ENCODE measurements around the gene RGS3. TPM values are rescaled to one million over a fixed set of nuclear protein-coding genes. Genes with fewer than 3 reads are reported as not detected.

The RGS3 gene
- polyA plus RNA-seq, 2 of the 4 experiments (the other 2 are of a cell fraction), result 19.6 to 22.9 TPM

DNA sequence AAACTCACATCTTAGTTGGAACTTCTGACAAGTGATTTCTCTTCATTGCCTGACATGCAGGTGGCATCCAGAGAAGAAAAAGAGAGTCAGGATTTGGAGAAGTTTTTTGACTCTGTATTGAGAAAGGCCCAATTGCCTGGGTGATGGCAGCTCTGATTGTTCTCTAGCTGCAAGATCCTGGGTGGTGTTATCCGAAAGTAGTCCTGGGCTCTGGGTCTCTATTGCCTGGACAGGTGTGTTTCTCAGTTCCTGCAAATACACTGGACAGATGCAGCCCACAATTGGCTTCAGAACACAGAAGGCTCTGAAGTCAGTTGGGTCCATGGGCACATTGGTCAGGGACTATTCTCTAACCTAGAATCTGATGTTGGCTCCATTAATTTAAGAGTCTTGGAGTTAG, 67.4 kb downstream of the RGS3 start (continued):
- TF ChIP-seq, protein P1, sequence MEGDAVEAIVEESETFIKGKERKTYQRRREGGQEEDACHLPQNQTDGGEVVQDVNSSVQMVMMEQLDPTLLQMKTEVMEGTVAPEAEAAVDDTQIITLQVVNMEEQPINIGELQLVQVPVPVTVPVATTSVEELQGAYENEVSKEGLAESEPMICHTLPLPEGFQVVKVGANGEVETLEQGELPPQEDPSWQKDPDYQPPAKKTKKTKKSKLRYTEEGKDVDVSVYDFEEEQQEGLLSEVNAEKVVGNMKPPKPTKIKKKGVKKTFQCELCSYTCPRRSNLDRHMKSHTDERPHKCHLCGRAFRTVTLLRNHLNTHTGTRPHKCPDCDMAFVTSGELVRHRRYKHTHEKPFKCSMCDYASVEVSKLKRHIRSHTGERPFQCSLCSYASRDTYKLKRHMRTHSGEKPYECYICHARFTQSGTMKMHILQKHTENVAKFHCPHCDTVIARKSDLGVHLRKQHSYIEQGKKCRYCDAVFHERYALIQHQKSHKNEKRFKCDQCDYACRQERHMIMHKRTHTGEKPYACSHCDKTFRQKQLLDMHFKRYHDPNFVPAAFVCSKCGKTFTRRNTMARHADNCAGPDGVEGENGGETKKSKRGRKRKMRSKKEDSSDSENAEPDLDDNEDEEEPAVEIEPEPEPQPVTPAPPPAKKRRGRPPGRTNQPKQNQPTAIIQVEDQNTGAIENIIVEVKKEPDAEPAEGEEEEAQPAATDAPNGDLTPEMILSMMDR (IDR thresholded peaks at IDR 0.05), result no peak
- TF ChIP-seq NPAS2 (CRISPR knock-in tag; IDR thresholded peaks at IDR 0.05; ENCODE audit: borderline replicate concordance) (no peak), PHF8 (IDR thresholded peaks at IDR 0.05; ENCODE audit: borderline replicate concordance, low read depth) (no peak), JUNB (IDR thresholded peaks at IDR 0.05) (no peak)
- TF ChIP-seq, protein P2, sequence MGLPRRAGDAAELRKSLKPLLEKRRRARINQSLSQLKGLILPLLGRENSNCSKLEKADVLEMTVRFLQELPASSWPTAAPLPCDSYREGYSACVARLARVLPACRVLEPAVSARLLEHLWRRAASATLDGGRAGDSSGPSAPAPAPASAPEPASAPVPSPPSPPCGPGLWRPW (IDR thresholded peaks at IDR 0.05), result no peak

DNA sequence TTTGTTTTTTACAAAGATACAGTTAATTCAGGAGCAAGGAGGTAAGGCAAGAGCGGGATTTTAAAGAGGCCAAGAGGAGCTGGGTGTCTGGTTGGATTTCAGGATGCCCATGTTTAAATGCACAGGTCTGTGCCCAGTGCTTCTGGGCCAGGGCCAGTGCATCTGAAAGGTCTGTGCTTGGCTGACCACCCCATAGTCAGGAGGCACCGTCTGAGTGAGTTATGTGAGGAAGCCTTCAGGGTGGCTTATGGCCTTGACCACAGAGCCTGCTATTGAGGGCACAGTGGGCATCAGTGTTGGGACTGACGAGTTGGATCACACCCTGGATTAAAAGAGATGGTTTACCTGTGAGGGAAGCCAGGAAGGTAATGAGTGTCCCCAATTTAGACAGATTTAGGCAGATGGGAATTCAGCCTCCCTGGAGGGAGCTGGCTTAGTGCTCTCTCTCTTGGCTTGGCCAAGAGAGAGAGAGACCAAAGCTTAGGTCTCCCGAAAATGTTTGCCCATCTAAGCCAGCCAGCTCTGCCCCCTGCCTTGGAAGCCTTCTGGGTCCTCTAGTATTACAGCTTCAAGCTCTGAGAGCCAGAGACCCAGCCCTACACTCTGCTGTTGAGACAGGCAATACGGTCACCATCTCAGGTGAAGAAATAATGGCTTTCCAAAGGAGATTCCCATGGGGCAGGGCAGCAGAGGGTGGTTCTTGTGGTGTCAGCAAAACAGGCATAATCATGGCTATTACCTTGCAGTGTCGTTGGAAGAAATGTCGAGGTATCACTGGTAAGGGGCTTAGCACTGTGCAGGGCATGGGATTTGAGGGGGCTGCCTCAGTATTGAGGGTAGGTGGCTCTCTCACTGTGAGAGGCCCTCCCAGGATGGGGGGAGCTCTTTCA, 68.6 kb downstream of the RGS3 start:
- 90% methylated on average over 7 of the region's 7 CpGs for WGBS (ENCODE audit: missing lambda C conversion rate)
- DNase-seq (ENCODE audit: low read depth in 1 of 2, low spot score in 1 of 2), result no peak
- no peak for FAIRE-seq
- no peak for ATAC-seq
- TF ChIP-seq MAFK (IDR thresholded peaks at IDR 0.05; ENCODE audit: partially characterized antibody), result peak; percentile 60
- no peak for TF ChIP-seq RCOR1 (IDR thresholded peaks at IDR 0.05; ENCODE audit: low read depth, low read length)
- H3K4me1 ChIP-seq, result no peaks in the 10 kb centered on the region
- CTCF ChIA-PET, result interaction anchor here (0.6 to 3.2 kb wide), 10 partner anchors 12 to 123 kb away, joined by 3 to 11 read pairs (median 4); no protein-coding TSS in a partner anchor
- no peak overlapping the region for H3K27ac ChIP-seq
- no peak overlapping the region for H3K4me2 ChIP-seq
- H3K9me3 ChIP-seq, result no peaks in the 10 kb centered on the region
- no peak overlapping the region for H3K4me3 ChIP-seq
- POLR2A ChIA-PET, result no interaction called here

DNA sequence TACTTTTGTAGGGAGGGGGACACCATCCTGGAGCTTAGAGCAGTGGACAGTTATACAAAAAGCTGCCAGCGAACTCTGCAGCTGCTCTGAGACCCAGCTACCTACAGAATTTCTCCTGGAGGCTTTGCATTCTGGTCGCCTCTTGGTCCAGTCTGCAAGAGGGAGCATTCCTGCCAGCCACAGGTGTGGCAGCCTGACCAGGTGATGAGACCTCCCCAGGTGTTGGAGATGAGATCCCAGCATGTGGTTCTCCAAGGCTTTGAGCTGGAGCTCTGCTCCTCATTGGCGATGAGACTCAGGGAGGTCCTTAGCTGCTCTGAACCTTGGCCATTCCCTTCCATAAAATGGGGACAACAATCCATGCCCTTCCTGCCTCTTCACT, 69.3 kb downstream of the RGS3 start:
- 79% methylated on average over 2 of the region's 3 CpGs for WGBS (ENCODE audit: missing lambda C conversion rate)
- Histone ChIP-seq H3K9me3 (no peaks in the 10 kb centered on the region), H3K4me1 (no peaks in the 10 kb centered on the region), H3K27ac (no peak overlapping the region), H3K4me2 (no peak overlapping the region), H3K4me3 (no peak overlapping the region)
- FAIRE-seq (no peak), DNase-seq (ENCODE audit: low read depth in 1 of 2, low spot score in 1 of 2) (no peak), ATAC-seq (no peak)
- no peak for TF ChIP-seq CHD4 (IDR thresholded peaks at IDR 0.05; ENCODE audit: borderline replicate concordance)
- no peak for TF ChIP-seq KDM1A (IDR thresholded peaks at IDR 0.05; ENCODE audit: low read depth)
- TF ChIP-seq BHLHE40 (IDR thresholded peaks at IDR 0.05; ENCODE audit: low read depth, low read length), result no peak
- TF ChIP-seq JUN (IDR thresholded peaks at IDR 0.05), result no peak
- TF ChIP-seq, protein P3, sequence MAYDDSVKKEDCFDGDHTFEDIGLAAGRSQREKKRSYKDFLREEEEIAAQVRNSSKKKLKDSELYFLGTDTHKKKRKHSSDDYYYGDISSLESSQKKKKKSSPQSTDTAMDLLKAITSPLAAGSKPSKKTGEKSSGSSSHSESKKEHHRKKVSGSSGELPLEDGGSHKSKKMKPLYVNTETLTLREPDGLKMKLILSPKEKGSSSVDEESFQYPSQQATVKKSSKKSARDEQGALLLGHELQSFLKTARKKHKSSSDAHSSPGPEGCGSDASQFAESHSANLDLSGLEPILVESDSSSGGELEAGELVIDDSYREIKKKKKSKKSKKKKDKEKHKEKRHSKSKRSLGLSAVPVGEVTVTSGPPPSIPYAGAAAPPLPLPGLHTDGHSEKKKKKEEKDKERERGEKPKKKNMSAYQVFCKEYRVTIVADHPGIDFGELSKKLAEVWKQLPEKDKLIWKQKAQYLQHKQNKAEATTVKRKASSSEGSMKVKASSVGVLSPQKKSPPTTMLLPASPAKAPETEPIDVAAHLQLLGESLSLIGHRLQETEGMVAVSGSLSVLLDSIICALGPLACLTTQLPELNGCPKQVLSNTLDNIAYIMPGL (CRISPR knock-in tag; IDR thresholded peaks at IDR 0.05; ENCODE audit: borderline replicate concordance), result no peak
- TF ChIP-seq FOSB (CRISPR knock-in tag; IDR thresholded peaks at IDR 0.05), result no peak
- ChIA-PET POLR2A (no interaction called here), CTCF (interaction anchor here (0.6 to 3.2 kb wide), 8 partner anchors 15 to 122 kb away, joined by 3 to 11 read pairs (median 5); no protein-coding TSS in a partner anchor)

DNA sequence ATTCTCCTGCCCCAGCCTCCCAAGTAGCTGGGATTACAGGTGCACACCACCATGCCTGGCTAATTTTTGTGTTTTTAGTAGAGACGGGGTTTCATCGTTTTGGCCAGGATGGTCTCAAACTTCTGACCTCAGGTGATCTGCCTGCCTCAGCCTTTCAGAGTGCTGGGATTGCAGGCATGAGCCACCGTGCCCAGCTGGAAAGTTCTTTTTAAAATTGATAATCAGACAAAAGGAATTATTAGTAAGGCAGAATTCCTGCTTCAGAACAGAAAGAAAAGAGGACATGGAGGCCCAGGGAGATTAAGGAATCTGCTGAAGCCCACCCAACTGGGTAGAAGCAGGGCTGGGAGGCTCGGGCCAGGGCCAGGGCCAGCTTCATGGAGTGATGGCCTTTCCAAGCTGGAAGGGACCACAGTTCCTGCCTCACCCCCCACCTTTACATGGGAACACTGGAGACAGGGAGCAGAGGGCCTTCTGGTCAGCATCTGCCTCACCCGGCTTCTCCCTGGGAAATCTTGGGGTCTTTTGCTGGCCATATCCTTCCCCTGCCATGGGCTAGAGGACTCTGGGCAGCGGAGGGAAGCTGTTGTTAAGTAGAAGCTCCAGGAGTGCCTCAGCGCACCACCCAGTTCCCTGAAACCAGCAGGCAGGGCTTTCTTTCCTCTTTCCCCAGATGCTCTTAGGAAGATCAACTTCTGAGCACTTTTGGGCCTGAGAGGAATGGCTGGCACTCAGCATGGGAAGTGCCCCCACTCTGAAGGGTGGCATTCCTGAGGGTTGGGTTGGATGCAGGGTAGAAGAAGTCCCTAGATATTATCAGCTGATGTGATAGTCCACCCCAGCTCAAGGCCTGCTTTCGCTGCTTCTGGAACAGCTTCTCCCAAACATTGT, 70.1 kb downstream of the RGS3 start:
- no peak overlapping the region for H3K27ac ChIP-seq
- ChIA-PET CTCF (interaction anchor here (0.6 to 3.2 kb wide), 8 partner anchors 15 to 271 kb away, joined by 3 to 11 read pairs (median 5); no protein-coding TSS in a partner anchor), POLR2A (no interaction called here)
- TF ChIP-seq ZSCAN20 (CRISPR knock-in tag; IDR thresholded peaks at IDR 0.05) (no peak), NPAS2 (CRISPR knock-in tag; IDR thresholded peaks at IDR 0.05; ENCODE audit: borderline replicate concordance) (no peak), HOXA7 (CRISPR knock-in tag; IDR thresholded peaks at IDR 0.05) (no peak)
- TF ChIP-seq, protein P4, sequence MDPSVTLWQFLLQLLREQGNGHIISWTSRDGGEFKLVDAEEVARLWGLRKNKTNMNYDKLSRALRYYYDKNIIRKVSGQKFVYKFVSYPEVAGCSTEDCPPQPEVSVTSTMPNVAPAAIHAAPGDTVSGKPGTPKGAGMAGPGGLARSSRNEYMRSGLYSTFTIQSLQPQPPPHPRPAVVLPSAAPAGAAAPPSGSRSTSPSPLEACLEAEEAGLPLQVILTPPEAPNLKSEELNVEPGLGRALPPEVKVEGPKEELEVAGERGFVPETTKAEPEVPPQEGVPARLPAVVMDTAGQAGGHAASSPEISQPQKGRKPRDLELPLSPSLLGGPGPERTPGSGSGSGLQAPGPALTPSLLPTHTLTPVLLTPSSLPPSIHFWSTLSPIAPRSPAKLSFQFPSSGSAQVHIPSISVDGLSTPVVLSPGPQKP (IDR thresholded peaks at IDR 0.05; ENCODE audit: low read depth, low read length), result no peak
- TF ChIP-seq, protein P1 (IDR thresholded peaks at IDR 0.05), result no peak
- H3K4me3 ChIP-seq, result no peak overlapping the region
- H3K4me1 ChIP-seq, result no peaks in the 10 kb centered on the region
- FAIRE-seq (no peak), ATAC-seq (no peak), DNase-seq (ENCODE audit: low read depth in 1 of 2, low spot score in 1 of 2) (no peak)
- H3K4me2 ChIP-seq, result no peak overlapping the region
- no peaks in the 10 kb centered on the region for H3K9me3 ChIP-seq
- WGBS (ENCODE audit: missing lambda C conversion rate), result 97% methylated on average over 8 of the region's 8 CpGs

All from A549 (cell line).